Esophagus squamous epithelium (tissue), 4 donors: ENCODE data around the gene IQGAP2.

Experiments
- POLR2A ChIP-seq, 4 donors: fragments of 450-650 bp; IDR thresholded peaks; one replicate each; pipeline ENCODE4 v1.6.1; 2017; ENCODE audit warnings: antibody characterized with exemption in 4 of 4, mild to moderate bottlenecking in 4 of 4, moderate library complexity in 3 of 4
- TF ChIP-seq, protein P1 (sequence below), 6 experiments: fragments of 450-650 bp in 4 of 6; fragments of 200-600 bp in 2 of 6; sonication (generic) in 2 of 6; IDR thresholded peaks; one replicate each; pipeline ENCODE4 v1.5.1; 2016 to 2019; ENCODE audit warnings: antibody characterized with exemption in 6 of 6, mild to moderate bottlenecking in 4 of 6, moderate library complexity in 4 of 6

- TF ChIP-seq, protein P1, sequence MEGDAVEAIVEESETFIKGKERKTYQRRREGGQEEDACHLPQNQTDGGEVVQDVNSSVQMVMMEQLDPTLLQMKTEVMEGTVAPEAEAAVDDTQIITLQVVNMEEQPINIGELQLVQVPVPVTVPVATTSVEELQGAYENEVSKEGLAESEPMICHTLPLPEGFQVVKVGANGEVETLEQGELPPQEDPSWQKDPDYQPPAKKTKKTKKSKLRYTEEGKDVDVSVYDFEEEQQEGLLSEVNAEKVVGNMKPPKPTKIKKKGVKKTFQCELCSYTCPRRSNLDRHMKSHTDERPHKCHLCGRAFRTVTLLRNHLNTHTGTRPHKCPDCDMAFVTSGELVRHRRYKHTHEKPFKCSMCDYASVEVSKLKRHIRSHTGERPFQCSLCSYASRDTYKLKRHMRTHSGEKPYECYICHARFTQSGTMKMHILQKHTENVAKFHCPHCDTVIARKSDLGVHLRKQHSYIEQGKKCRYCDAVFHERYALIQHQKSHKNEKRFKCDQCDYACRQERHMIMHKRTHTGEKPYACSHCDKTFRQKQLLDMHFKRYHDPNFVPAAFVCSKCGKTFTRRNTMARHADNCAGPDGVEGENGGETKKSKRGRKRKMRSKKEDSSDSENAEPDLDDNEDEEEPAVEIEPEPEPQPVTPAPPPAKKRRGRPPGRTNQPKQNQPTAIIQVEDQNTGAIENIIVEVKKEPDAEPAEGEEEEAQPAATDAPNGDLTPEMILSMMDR (IDR thresholded peaks at IDR 0.05) = no peak
- no peak for TF ChIP-seq POLR2A (IDR thresholded peaks at IDR 0.05)
Observed at GRCh38 chr5:76591366-76591765, 188.3 kb downstream of the IQGAP2 start.
